Caco-2 (cell line): ENCODE results near the gene PLLP. TPM values are rescaled to one million over a fixed set of nuclear protein-coding genes. Genes with fewer than 3 reads are reported as not detected.

Source experiments
- BruUV-seq: library from RNA; stranded (reverse); fragments of 400-500 nt; replicated peaks from 2 replicates; lab custom pipeline; 2021; lab: Mats Ljungman, UMichigan
- CTCF ChIA-PET: fragments of 300-600 bp; sonication (Branson Sonifier 250); formaldehyde crosslinking; loops from one replicate; lab custom pipeline; 2022; ENCODE audit warnings: antibody characterized with exemption; lab: Charles Lee
- POLR2A ChIA-PET: fragments of 300-600 bp; sonication (Branson Sonifier 250); formaldehyde crosslinking; loops from one replicate; lab custom pipeline; 2022; ENCODE audit warnings: antibody characterized with exemption; lab: Charles Lee
- DNase-seq, 2 experiments: peaks; one replicate each; pipeline versions ENCODE4 v3.0.0 to v3.0.0-alpha.2; 2020 to 2022
- H3K27me3 ChIP-seq: replicated peaks from 2 replicates; pipeline ENCODE4 v1.6.0; 2011; ENCODE audit warnings: low read length; ENCODE audit not compliant: control insufficient read depth, insufficient read depth
- H3K36me3 ChIP-seq: 2 replicates; pipeline ENCODE4 v1.5.1; 2011; ENCODE audit warnings: low read length; ENCODE audit not compliant: control insufficient read depth, insufficient read depth
- H3K4me1 ChIP-seq: fragments of 250-450 bp; sonication (Bioruptor Pico); 2 replicates; pipeline ENCODE4 v1.5.1; 2020; ENCODE audit warnings: mild to moderate bottlenecking
- H3K4me3 ChIP-seq: 2 replicates; pipeline ENCODE4 v1.5.1; 2011; ENCODE audit warnings: low read depth, mild to moderate bottlenecking, control low read depth, low read length
- H3K9me3 ChIP-seq: fragments of 250-450 bp; sonication (Bioruptor Pico); 2 replicates; pipeline ENCODE4 v1.5.1; 2020; ENCODE audit warnings: mild to moderate bottlenecking, moderate library complexity
- H3K27ac Mint-ChIP-seq: one replicate; pipeline ENCODE4 v1.8.0; 2022; ENCODE audit warnings: mixed read lengths; ENCODE audit not compliant: unreplicated experiment
- H3K27me3 Mint-ChIP-seq: one replicate; pipeline ENCODE4 v1.8.0; 2022; ENCODE audit warnings: mixed read lengths; ENCODE audit not compliant: insufficient read depth, unreplicated experiment
- H3K36me3 Mint-ChIP-seq: one replicate; pipeline ENCODE4 v1.8.0; 2022; ENCODE audit warnings: mild to moderate bottlenecking, mixed read lengths; ENCODE audit not compliant: insufficient read depth, unreplicated experiment
- H3K4me1 Mint-ChIP-seq: one replicate; pipeline ENCODE4 v1.8.0; 2022; ENCODE audit warnings: low read depth, mixed read lengths; ENCODE audit not compliant: unreplicated experiment
- H3K4me3 Mint-ChIP-seq: one replicate; pipeline ENCODE4 v1.8.0; 2022; ENCODE audit warnings: mild to moderate bottlenecking, moderate library complexity, mixed read lengths; ENCODE audit not compliant: unreplicated experiment
- H3K9me3 Mint-ChIP-seq: one replicate; pipeline ENCODE4 v1.8.0; 2022; ENCODE audit warnings: mixed read lengths; ENCODE audit not compliant: unreplicated experiment
- intact Hi-C: fragments of 100-400 bp; cut with micrococcal nuclease; formaldehyde crosslinking; loops from one replicate; pipeline ENCODE4 v1.10.0; 2022; ENCODE audit not compliant: unreplicated experiment
- total RNA-seq: library from RNA; stranded (reverse); gene quantifications from 2 replicates; pipeline ENCODE4 v1.2.3, GENCODE V29; 2022
- TF ChIP-seq, protein P1 (sequence below), 2 experiments: fragments of 200-600 bp in 1 of 2; IDR thresholded peaks; 1 replicate in 1 of 2; 2 replicates in 1 of 2; pipeline versions ENCODE4 v1.5.1 to v1.8.0; 2011 to 2022; ENCODE audit warnings: antibody characterized with exemption in 1 of 2, control low read depth in 1 of 2, inconsistent platforms in 1 of 2, low read depth in 1 of 2, low read length in 1 of 2, mild to moderate bottlenecking in 1 of 2, moderate library complexity in 1 of 2; ENCODE audit not compliant: insufficient read depth in 1 of 2, severe bottlenecking in 1 of 2, unreplicated experiment in 1 of 2

The PLLP gene
- total RNA-seq, 1 experiment from 2014 or later = 53.0 TPM

DNA sequence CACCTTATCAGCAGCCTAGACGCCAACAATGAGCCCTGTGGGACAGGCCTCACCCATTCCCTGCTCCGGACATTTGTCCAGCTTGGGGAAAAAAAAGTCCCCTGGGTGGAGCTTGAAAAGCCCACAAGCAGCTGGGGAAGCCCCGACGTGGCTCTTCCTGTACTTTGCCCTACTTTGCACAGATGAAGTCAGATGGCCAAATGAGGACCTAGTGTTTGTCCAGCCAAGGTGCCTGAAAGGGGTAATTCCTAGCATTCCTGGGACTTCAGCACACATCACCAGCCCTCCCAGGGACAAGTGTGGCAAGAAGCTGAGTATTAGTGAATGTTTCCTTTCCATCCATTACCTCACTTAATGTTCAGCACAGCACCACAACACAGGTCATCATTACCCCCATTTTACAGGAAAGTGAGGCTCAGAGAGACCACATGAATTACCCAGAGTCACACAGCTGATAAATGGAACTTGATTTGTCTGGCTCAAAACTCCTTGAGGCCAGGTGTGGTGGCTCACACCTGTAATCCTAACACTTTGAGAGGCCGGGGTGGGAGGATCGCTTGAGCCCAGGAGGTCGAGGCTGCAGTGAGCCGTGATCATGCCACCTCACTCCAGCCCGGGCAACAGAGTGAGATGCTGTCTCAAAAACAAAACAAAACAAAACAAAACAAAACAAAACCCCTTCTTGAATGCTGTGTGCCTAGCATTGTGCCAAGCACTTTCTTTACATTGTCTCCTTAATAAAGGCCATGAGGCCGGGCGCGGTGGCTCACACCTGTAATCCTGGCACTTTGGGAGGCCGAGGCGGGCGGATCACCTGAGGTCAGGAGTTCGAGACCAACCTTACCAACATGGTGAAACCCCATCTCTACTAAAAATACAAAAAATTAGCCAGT, 19.9 kb upstream of the PLLP start:
- peak overlapping the region; percentile 97 for H3K27ac Mint-ChIP-seq
- Histone ChIP-seq H3K36me3 (no peaks in the 10 kb centered on the region), H3K9me3 (no peaks in the 10 kb centered on the region), H3K4me3 (no peak overlapping the region), H3K27me3 (no peaks in the 10 kb centered on the region), H3K4me1 (peaks cover 24% of the 10 kb centered on the region)
- peaks cover 17% of the 10 kb centered on the region for H3K36me3 Mint-ChIP-seq
- peaks cover 41% of the 10 kb centered on the region for H3K4me1 Mint-ChIP-seq
- CTCF ChIA-PET = interaction anchor here (0.6 to 3.6 kb wide), 9 partner anchors 12 to 219 kb away, joined by 3 to 83 read pairs (median 3); partner anchors contain the start of genes CIAPIN1 and COQ9
- peak overlapping the region; percentile 48 for H3K4me3 Mint-ChIP-seq
- TF ChIP-seq, protein P1, sequence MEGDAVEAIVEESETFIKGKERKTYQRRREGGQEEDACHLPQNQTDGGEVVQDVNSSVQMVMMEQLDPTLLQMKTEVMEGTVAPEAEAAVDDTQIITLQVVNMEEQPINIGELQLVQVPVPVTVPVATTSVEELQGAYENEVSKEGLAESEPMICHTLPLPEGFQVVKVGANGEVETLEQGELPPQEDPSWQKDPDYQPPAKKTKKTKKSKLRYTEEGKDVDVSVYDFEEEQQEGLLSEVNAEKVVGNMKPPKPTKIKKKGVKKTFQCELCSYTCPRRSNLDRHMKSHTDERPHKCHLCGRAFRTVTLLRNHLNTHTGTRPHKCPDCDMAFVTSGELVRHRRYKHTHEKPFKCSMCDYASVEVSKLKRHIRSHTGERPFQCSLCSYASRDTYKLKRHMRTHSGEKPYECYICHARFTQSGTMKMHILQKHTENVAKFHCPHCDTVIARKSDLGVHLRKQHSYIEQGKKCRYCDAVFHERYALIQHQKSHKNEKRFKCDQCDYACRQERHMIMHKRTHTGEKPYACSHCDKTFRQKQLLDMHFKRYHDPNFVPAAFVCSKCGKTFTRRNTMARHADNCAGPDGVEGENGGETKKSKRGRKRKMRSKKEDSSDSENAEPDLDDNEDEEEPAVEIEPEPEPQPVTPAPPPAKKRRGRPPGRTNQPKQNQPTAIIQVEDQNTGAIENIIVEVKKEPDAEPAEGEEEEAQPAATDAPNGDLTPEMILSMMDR (IDR thresholded peaks at IDR 0.05; ENCODE audit: insufficient read depth in 1 of 2, low read depth in 1 of 2, low read length in 1 of 2, severe bottlenecking in 1 of 2, unreplicated experiment in 1 of 2) = no peak
- peak; percentile 95 to 98 for DNase-seq
- H3K9me3 Mint-ChIP-seq = no peaks in the 10 kb centered on the region
- no peaks in the 10 kb centered on the region for H3K27me3 Mint-ChIP-seq
- BruUV-seq = no TSS peak
- intact Hi-C loops = loop anchor here (1.0 kb wide), 4 partner anchors 14 to 118 kb away; no protein-coding TSS in a partner anchor
- POLR2A ChIA-PET = interaction anchor here (0.5 to 1.6 kb wide), 6 partner anchors 12 to 647 kb away, joined by 3 to 6 read pairs (median 4); partner anchors contain the start of genes CIAPIN1 and COQ9

DNA sequence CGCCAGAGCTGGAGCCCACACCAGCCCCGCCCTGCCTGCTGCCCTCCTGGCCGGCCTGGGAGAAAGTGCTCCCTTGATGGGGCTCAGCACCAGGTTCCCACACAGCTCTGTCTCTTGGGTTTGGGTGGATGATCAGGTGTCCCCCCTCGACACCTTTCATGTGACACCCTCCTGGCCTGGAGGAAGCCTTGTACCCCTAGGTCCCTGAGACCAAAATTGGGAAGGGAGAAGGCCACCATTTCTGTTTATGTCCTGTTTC, 19.4 kb upstream of the PLLP start:
- Histone ChIP-seq H3K4me1 (peaks cover 26% of the 10 kb centered on the region), H3K4me3 (no peak overlapping the region), H3K27me3 (no peaks in the 10 kb centered on the region), H3K36me3 (no peaks in the 10 kb centered on the region), H3K9me3 (no peaks in the 10 kb centered on the region)
- intact Hi-C loops = loop anchor here (1.0 kb wide), 4 partner anchors 14 to 118 kb away; no protein-coding TSS in a partner anchor
- Mint-ChIP-seq H3K9me3 (no peaks in the 10 kb centered on the region), H3K36me3 (peaks cover 17% of the 10 kb centered on the region), H3K4me1 (peaks cover 41% of the 10 kb centered on the region), H3K27ac (peak overlapping the region; percentile 97), H3K27me3 (no peaks in the 10 kb centered on the region), H3K4me3 (peak overlapping the region; percentile 48)
- TSS peak; percentile 79 for BruUV-seq
- ChIA-PET POLR2A (interaction anchor here (0.6 to 1.6 kb wide), 4 partner anchors 11 to 143 kb away, joined by 3 to 6 read pairs (median 4); partner anchors contain the start of genes CIAPIN1 and COQ9), CTCF (interaction anchor here (0.6 to 3.6 kb wide), 10 partner anchors 9 to 219 kb away, joined by 3 to 83 read pairs (median 4); partner anchors contain the start of genes CIAPIN1 and COQ9)
- DNase-seq = no peak
- TF ChIP-seq, protein P1 (IDR thresholded peaks at IDR 0.05; ENCODE audit: insufficient read depth in 1 of 2, low read depth in 1 of 2, low read length in 1 of 2, severe bottlenecking in 1 of 2, unreplicated experiment in 1 of 2) = no peak
